ENCODE results near the gene LTF. TPM values are rescaled to one million over a fixed set of nuclear protein-coding genes. Genes with fewer than 3 reads are reported as not detected.

The LTF gene
- total RNA-seq, 1 donor from 2014 or later: 14.3 TPM

DNA sequence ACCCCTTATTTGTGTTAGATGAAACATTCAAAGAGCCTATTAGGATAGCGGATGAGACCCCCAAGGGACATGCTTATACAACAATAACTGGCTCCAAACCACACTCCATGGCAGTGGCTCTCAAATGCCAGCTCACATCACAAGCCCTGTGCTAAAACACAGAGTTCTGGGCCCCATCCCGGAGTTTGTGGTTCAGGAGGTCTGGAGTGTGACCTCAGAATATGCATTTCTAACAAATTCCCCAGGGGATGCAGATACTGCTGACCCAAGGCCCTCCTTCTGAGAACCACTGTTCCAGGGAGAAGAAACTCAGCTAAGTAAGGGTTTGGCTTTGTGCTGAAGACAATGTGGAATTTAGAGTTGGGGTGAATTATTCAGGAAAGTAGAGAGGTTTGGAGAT, 54.0 kb downstream of the LTF start:
- DNase-seq: no peak
- TF ChIP-seq, protein P1, sequence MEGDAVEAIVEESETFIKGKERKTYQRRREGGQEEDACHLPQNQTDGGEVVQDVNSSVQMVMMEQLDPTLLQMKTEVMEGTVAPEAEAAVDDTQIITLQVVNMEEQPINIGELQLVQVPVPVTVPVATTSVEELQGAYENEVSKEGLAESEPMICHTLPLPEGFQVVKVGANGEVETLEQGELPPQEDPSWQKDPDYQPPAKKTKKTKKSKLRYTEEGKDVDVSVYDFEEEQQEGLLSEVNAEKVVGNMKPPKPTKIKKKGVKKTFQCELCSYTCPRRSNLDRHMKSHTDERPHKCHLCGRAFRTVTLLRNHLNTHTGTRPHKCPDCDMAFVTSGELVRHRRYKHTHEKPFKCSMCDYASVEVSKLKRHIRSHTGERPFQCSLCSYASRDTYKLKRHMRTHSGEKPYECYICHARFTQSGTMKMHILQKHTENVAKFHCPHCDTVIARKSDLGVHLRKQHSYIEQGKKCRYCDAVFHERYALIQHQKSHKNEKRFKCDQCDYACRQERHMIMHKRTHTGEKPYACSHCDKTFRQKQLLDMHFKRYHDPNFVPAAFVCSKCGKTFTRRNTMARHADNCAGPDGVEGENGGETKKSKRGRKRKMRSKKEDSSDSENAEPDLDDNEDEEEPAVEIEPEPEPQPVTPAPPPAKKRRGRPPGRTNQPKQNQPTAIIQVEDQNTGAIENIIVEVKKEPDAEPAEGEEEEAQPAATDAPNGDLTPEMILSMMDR (IDR thresholded peaks at IDR 0.05): no peak
- Histone ChIP-seq H3K27ac (no peak overlapping the region), H3K4me3 (no peak overlapping the region), H3K27me3 (no peaks in the 10 kb centered on the region), H3K9me3 (no peaks in the 10 kb centered on the region), H3K4me1 (peaks cover 44% of the 10 kb centered on the region), H3K36me3 (peaks cover 8% of the 10 kb centered on the region)
- no peak for ATAC-seq
- intact Hi-C loops (cut with DNase I): no loop called here

- Histone ChIP-seq H3K36me3 (peaks cover 8% of the 10 kb centered on the region), H3K4me1 (peaks cover 46% of the 10 kb centered on the region), H3K4me3 (peak overlapping the region; percentile 22), H3K9me3 (no peaks in the 10 kb centered on the region), H3K27ac (no peak overlapping the region), H3K27me3 (no peaks in the 10 kb centered on the region)
- intact Hi-C loops (cut with DNase I): no loop called here
- no peak for DNase-seq
- TF ChIP-seq, protein P1 (IDR thresholded peaks at IDR 0.05): no peak
- no peak for ATAC-seq
Observed at GRCh38 chr3:46409739-46410489, 54.8 kb downstream of the LTF start.

DNA sequence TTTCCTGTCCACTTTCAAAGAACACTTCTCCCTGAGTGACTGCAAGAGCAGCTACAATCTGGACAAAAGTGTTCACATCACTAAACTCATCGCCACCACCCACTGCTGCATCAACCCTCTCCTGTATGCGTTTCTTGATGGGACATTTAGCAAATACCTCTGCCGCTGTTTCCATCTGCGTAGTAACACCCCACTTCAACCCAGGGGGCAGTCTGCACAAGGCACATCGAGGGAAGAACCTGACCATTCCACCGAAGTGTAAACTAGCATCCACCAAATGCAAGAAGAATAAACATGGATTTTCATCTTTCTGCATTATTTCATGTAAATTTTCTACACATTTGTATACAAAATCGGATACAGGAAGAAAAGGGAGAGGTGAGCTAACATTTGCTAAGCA, 55.9 kb downstream of the LTF start:
- Histone ChIP-seq H3K27ac (no peak overlapping the region), H3K4me1 (peaks cover 52% of the 10 kb centered on the region), H3K9me3 (no peaks in the 10 kb centered on the region), H3K4me3 (peak overlapping the region; percentile 52), H3K27me3 (no peaks in the 10 kb centered on the region), H3K36me3 (peaks cover 8% of the 10 kb centered on the region)
- intact Hi-C loops (cut with DNase I): no loop called here
- TF ChIP-seq, protein P1 (IDR thresholded peaks at IDR 0.05): no peak
- DNase-seq (no peak), ATAC-seq (no peak)

- peaks cover 48% of the 10 kb centered on the region for H3K4me1 ChIP-seq
- intact Hi-C loops (cut with DNase I): no loop called here
Observed at GRCh38 chr3:46407970-46408369, 56.7 kb downstream of the LTF start.

DNA sequence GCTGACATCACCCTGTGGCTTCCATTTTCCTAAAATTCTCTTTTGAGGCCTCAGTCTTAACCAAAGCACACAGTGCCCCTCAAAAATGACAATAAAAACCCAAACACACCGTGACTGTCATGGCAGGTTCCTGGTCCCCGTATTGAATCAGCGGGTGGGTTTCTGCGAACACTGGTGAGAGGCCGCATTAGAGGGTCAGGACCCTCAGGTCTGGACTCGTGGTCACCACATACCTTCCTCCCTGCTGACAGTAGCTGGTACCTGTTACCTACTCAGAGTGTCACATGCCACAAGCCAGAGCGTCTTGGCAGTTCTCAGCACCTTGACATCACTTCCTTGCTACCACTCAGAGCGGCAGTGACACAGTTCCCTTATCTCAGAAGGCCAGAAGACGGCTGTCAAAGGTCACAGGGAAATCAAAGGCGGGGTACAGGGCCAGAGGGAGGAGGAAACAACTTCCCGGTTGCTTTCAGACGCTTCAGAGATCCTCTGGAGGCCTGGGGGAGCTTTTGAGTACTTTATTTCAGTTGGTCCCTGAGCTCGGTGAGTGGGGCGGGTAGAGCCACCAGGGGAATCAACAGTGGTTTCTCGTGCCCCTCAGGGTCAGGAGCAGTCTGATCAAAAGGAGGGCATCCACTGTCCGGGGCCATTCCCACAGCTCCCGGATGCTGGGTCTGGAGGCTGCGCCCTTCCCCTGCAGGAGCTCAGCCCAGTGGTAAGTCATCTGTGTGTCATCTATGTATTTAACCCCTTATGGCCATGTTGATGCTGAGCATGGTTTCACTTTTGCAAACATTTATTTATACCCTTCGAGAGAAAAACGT, 57.7 kb downstream of the LTF start, which contains the start of the genes CCR5AS and CCRL2:
Gene CCR5AS (minus strand): TSS at position 279 of the 824 bp plus-strand sequence.
Gene CCRL2 (plus strand): TSS at position 472 of the 824 bp plus-strand sequence. CDS start 821 bp downstream, outside the sequence.
- intact Hi-C loops (cut with DNase I): no loop called here
- Histone ChIP-seq H3K36me3 (peaks cover 8% of the 10 kb centered on the region), H3K9me3 (no peaks in the 10 kb centered on the region), H3K27me3 (no peaks in the 10 kb centered on the region), H3K27ac (peak within 1 kb of the TSS; percentile 93), H3K4me1 (peaks cover 44% of the 10 kb centered on the region), H3K4me3 (peak within 1 kb of the TSS; percentile 52)
- DNase-seq (peak; percentile 80), ATAC-seq (peak; percentile 88)
- TF ChIP-seq, protein P1 (IDR thresholded peaks at IDR 0.05): no peak

More at GRCh38 chr3:46407970-46408369, 56.7 kb downstream of the LTF start:
- Histone ChIP-seq H3K36me3 (peaks cover 8% of the 10 kb centered on the region), H3K4me3 (peak overlapping the region; percentile 52), H3K27ac (peak overlapping the region; percentile 93), H3K9me3 (no peaks in the 10 kb centered on the region), H3K27me3 (no peaks in the 10 kb centered on the region)
- TF ChIP-seq, protein P1 (IDR thresholded peaks at IDR 0.05): no peak
- no peak for ATAC-seq
- no peak for DNase-seq
